ENCODE data around the gene SERPINB6.

The SERPINB6 gene

DNA sequence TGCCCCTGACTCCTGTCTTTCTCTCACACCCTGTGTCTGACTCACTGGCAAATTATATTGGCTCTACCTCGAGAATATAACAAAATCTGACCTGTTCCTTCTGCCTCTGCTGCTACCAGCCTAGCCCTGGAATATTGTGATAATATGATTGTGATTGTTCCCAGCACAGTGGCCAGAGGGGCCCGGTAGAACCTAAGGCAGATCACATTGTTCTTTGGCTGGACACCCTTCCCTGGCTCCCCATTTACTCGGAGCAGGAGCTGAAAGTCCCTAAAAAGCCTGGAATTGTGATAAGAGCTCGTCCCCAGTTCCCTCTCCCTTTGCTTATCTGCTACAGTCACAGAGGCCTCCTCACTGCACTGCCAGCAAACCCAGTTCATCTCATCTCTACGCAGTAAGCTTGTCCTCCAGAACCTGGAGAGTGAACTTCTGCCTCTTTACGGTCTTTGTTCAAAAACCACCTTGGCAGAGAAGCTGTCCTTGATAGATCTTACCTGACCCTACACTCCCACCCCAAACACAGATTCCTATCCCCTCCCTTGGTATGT lies 21.8 kb downstream of the SERPINB6 start:
- DNase-seq (ENCODE audit: low read depth) = no peak
- TF ChIP-seq, protein P1, sequence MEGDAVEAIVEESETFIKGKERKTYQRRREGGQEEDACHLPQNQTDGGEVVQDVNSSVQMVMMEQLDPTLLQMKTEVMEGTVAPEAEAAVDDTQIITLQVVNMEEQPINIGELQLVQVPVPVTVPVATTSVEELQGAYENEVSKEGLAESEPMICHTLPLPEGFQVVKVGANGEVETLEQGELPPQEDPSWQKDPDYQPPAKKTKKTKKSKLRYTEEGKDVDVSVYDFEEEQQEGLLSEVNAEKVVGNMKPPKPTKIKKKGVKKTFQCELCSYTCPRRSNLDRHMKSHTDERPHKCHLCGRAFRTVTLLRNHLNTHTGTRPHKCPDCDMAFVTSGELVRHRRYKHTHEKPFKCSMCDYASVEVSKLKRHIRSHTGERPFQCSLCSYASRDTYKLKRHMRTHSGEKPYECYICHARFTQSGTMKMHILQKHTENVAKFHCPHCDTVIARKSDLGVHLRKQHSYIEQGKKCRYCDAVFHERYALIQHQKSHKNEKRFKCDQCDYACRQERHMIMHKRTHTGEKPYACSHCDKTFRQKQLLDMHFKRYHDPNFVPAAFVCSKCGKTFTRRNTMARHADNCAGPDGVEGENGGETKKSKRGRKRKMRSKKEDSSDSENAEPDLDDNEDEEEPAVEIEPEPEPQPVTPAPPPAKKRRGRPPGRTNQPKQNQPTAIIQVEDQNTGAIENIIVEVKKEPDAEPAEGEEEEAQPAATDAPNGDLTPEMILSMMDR (IDR thresholded peaks at IDR 0.05; ENCODE audit: insufficient read depth, low read depth, low read length, missing control alignments) = no peak

DNA sequence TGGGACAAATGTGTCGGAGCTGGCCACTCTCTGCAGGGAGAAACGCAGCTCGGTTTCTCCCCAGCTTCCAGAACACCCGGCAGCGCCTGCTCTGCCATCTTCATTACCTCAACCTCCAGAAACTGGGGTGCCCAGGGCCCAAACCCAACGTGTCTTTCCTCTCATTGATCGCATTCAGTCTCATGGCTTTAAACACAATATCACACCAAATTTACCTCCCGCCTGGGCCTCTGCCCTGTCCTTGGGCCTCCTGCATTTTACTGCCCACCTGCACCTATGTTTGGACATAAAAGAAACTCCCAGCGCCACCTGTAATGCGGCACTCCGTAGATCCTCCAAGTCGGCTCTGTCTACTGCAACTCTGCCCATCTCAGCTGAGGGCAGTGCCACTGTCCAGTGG lies 22.2 kb downstream of the SERPINB6 start:
- TF ChIP-seq, protein P1 (IDR thresholded peaks at IDR 0.05; ENCODE audit: insufficient read depth, low read depth, low read length, missing control alignments) = no peak
- no peak for DNase-seq (ENCODE audit: low read depth)
- H3K4me3 ChIP-seq (ENCODE audit: low read depth, low read length) = no peak overlapping the region

More for the DNA sequence above, 21.8 kb downstream of the SERPINB6 start:
- no peak overlapping the region for H3K4me3 ChIP-seq (ENCODE audit: low read depth, low read length)

DNA sequence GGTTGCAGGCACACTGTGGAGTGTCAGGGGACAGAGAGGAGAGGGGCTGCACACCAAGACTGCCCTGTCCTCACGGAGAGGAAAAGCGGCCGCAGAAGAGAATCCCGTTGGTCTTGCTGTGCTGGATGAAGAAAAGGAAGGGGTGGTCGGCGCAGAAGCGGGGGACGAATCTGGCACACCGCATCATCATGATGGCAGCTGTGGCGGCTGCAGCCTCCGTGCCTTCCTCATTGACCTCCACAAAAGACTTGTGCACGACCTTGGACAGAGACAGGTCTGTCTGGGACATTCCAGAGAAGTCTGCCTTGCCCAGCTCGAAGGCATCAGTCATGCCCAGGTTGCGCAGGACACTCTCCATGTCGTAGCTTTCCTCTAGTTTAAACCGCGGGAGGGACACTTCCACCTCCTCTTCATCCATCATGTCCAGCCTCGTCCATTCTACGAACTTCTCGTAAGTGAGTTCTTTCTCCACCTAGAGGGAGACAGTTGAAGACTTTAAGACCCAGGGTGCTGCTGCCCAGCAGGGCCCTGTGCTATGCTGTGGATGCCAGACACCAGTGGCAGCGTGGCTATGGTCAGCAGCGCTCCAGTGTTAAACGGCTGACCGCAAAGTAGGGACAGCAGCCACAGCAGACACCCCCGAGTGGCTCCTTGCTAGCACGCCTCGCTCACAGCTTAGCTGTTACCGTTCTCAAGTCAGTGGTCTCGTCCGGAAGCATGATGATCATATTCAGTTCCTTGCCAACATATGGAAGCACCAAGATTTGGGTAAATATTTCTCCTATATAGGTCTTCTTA lies 22.9 kb downstream of the SERPINB6 start:
- no peak for DNase-seq (ENCODE audit: low read depth)
- no peak overlapping the region for H3K4me3 ChIP-seq (ENCODE audit: low read depth, low read length)
- TF ChIP-seq, protein P1 (IDR thresholded peaks at IDR 0.05; ENCODE audit: insufficient read depth, low read depth, low read length, missing control alignments) = no peak

DNA sequence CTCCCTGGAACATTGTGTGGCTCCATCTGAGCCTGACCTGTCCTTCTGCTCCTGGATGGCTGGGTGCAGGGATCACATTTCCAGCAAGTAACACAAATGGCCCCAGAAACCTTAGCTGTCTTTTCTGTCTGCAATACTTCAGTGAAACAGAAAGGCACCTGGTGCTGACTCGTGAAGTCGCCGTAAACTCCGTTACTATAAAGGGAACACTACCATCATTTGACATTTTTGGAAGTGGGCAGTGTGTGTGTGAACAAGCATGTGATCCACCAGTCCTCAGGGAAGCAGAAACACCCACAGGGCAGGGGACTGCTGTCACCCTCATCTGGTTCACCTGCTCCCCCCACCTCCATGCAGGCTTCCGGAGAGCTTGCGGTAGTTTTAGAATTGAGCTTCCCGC lies 23.9 kb downstream of the SERPINB6 start:
- DNase-seq (ENCODE audit: low read depth) = no peak
- no peak overlapping the region for H3K4me3 ChIP-seq (ENCODE audit: low read depth, low read length)
- TF ChIP-seq, protein P1 (IDR thresholded peaks at IDR 0.05; ENCODE audit: insufficient read depth, low read depth, low read length, missing control alignments) = no peak

GRCh38 chr6:2945153-2945452 lies 26.3 kb downstream of the SERPINB6 start:
- DNase-seq (ENCODE audit: low read depth) = no peak
- no peak overlapping the region for H3K4me3 ChIP-seq (ENCODE audit: low read depth, low read length)
- TF ChIP-seq, protein P1 (IDR thresholded peaks at IDR 0.05; ENCODE audit: insufficient read depth, low read depth, low read length, missing control alignments) = no peak

DNA sequence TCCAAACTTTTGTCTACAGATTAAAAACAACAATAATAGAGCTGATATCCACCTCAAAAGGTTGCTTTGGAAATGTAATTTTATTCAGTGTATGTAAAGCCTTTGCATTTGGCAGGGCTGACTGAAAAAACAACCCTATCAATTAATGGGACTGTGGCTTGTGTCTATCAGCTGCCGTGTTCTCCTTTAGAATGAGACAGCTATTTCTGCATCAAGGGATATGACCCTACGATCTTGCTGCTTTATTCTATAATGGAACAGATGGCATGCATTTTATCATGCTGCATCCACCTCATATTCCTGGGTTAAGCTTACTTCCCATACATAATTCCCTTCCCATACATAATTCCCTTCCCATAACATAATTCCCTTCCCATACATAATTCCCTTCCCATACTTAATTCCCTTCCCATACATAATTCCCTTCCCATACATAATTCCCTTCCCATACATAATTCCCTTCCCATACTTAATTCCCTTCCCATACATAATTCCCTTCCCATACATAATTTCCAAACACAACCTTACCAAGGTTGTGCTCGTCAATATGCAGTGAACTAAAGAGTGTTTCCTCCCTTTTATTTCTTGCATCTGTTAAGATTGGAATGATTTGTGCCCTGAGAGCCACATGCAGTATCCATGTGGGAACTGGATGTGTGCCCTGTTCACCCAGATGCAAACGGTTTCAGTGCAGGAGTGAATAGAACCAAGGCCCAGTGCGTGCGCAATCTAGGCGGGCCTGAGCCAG lies 26.8 kb downstream of the SERPINB6 start:
- DNase-seq (ENCODE audit: low read depth) = no peak
- TF ChIP-seq, protein P1 (IDR thresholded peaks at IDR 0.05; ENCODE audit: insufficient read depth, low read depth, low read length, missing control alignments) = no peak
- no peak overlapping the region for H3K4me3 ChIP-seq (ENCODE audit: low read depth, low read length)

Measured in GM12865 (cell line).